Hepatocyte (in vitro differentiated cells): ENCODE measurements around the gene WASF2.

Experiments used
- CTCF ChIP-seq: fragments of 200-600 bp; sonication (generic); IDR thresholded peaks from 2 replicates; pipeline ENCODE4 v1.5.1; 2016; ENCODE audit warnings: antibody characterized with exemption, mild to moderate bottlenecking; ENCODE audit not compliant: poor library complexity
- EZH2 ChIP-seq: fragments of 200-600 bp; sonication (generic); IDR thresholded peaks from 2 replicates; pipeline ENCODE4 v1.6.1; 2016; ENCODE audit warnings: antibody characterized with exemption, mild to moderate bottlenecking, borderline replicate concordance
- EZH2phosphoT487 ChIP-seq: fragments of 200-600 bp; sonication (generic); IDR thresholded peaks from one replicate; pipeline ENCODE4 v1.6.1; 2018; ENCODE audit warnings: antibody characterized with exemption, mild to moderate bottlenecking, low read depth, moderate library complexity; ENCODE audit not compliant: unreplicated experiment, severe bottlenecking

GRCh38 chr1:27380224-27380623 is 109.7 kb downstream of the WASF2 start:
- TF ChIP-seq CTCF (no peak), EZH2phosphoT487 (no peak), EZH2 (no peak)
